PC-9 (cell line): ENCODE results near the gene HNRNPAB.

Experiments used
- CTCF ChIP-seq: fragments of 200-600 bp; sonication (generic); conservative IDR thresholded peaks from 2 replicates; pipeline ENCODE4 v1.6.1; 2017; ENCODE audit warnings: mixed run types, antibody characterized with exemption, mild to moderate bottlenecking, moderate library complexity
- EZH2 ChIP-seq: fragments of 200-600 bp; sonication (generic); IDR thresholded peaks from 2 replicates; pipeline ENCODE4 v1.8.0; 2017; ENCODE audit warnings: antibody characterized with exemption, low read depth

DNA sequence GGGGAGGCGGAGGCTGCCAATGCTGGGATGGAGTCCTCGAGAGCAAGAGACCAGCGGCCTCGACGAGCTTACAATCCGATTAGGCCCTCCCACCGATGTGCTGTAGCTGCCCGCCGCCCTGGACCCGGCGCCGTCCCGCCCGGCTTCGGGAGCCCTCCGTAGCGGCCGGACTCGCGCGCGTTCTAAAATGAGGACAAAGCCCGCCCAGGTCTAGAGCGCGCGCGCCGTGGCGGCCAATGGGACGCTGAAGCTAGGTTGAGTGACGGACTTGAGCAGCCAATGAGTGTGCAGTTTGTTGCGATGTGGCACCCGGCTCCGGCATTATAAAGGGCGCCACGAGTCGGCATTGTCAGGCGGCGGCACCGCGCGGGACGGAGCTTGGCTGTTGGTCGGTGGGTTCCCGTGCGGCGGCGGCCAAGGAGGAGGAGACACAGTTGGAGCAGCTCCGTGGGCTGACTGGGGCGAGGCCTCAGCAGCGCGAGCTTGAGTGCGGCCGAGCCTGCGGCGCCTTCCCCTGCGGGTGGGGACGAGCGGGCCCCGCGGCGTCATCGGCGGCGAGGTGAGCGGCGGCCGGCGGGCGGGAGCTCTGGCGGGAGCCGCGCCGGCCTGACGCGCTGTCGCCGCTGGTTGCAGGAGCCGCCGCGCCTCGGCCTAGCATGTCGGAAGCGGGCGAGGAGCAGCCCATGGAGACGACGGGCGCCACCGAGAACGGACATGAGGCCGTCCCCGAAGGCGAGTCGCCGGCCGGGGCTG, at the start of gene HNRNPAB:
- TF ChIP-seq CTCF (no peak), EZH2 (no peak)
